ENCODE measurements around the gene PDLIM4. TPM values are rescaled to one million over a fixed set of nuclear protein-coding genes. Genes with fewer than 3 reads are reported as not detected.

PDLIM4 gene
- total and polyA plus RNA-seq, 2 experiments from 2014 or later, result 25.2 to 31.8 TPM

- H3K4me3 Mint-ChIP-seq, result no peak overlapping the region
- H3K36me3 ChIP-seq (ENCODE audit: insufficient read depth), result no peaks in the 10 kb centered on the region
- no peak overlapping the region for H3K4me2 ChIP-seq
- no peaks in the 10 kb centered on the region for H4K20me1 ChIP-seq (replicated peaks; ENCODE audit: insufficient read depth)
- no peak overlapping the region for H3K4me3 ChIP-seq
- H3K27ac Mint-ChIP-seq, result no peak overlapping the region
- H2AFZ ChIP-seq, result no peak overlapping the region
- H3F3A ChIP-seq (replicated peaks; ENCODE audit: low read depth), result no peaks in the 10 kb centered on the region
- ATAC-seq (no peak), DNase-seq (ENCODE audit: low spot score) (no peak)
- no peaks in the 10 kb centered on the region for H3K4me1 ChIP-seq (ENCODE audit: insufficient read depth)
- H3K36me3 Mint-ChIP-seq (ENCODE audit: low read depth), result no peaks in the 10 kb centered on the region
- H3K9me2 ChIP-seq (ENCODE audit: insufficient read depth), result no peaks in the 10 kb centered on the region; the same call in 1 of the 2 replicates
- no peaks in the 10 kb centered on the region for H3K79me2 ChIP-seq (replicated peaks; ENCODE audit: insufficient read depth)
- TF ChIP-seq NANOG (IDR thresholded peaks at IDR 0.05; ENCODE audit: borderline replicate concordance), result no peak
- TF ChIP-seq CREB1 (CRISPR knock-in tag; IDR thresholded peaks at IDR 0.05; ENCODE audit: low read depth), result no peak
- TF ChIP-seq EZH2phosphoT487 (IDR thresholded peaks at IDR 0.05; ENCODE audit: unreplicated experiment), result no peak
- no peak for TF ChIP-seq REST (IDR thresholded peaks at IDR 0.05; ENCODE audit: unreplicated experiment)
- no peak for TF ChIP-seq EZH2 (IDR thresholded peaks at IDR 0.05; ENCODE audit: low read depth, unreplicated experiment)
- no peak for TF ChIP-seq ZNF114 (CRISPR knock-in tag; IDR thresholded peaks at IDR 0.05)
- no peak overlapping the region for H3K27ac ChIP-seq (ENCODE audit: low read depth)
- peaks cover 6% of the 10 kb centered on the region; the same call in 2 of the 3 replicates for H3K4me1 Mint-ChIP-seq
- H3K27me3 ChIP-seq (ENCODE audit: insufficient read depth), result no peaks in the 10 kb centered on the region
- no peaks in the 10 kb centered on the region for H3K9me3 Mint-ChIP-seq
- peaks cover 5% of the 10 kb centered on the region for H3K27me3 Mint-ChIP-seq (ENCODE audit: insufficient read depth, low read depth, poor library complexity)
Measured at GRCh38 chr5:132305420-132305819, 47.9 kb downstream of the PDLIM4 start.

- no peaks in the 10 kb centered on the region for H3K36me3 ChIP-seq (ENCODE audit: insufficient read depth)
- H3K4me2 ChIP-seq, result no peak overlapping the region
- no peaks in the 10 kb centered on the region for H3F3A ChIP-seq (replicated peaks; ENCODE audit: low read depth)
- H3K9me3 Mint-ChIP-seq, result no peaks in the 10 kb centered on the region
- no peak overlapping the region for H2AFZ ChIP-seq
- no peaks in the 10 kb centered on the region for H3K27me3 ChIP-seq (ENCODE audit: insufficient read depth)
- H3K79me2 ChIP-seq (replicated peaks; ENCODE audit: insufficient read depth), result no peaks in the 10 kb centered on the region
- H3K9me2 ChIP-seq (ENCODE audit: insufficient read depth), result no peaks in the 10 kb centered on the region; the same call in 1 of the 2 replicates
- peaks cover 2% of the 10 kb centered on the region for H3K27me3 Mint-ChIP-seq (ENCODE audit: insufficient read depth, low read depth, poor library complexity)
- TF ChIP-seq REST (IDR thresholded peaks at IDR 0.05; ENCODE audit: unreplicated experiment) (no peak), POLR2AphosphoS5 (IDR thresholded peaks at IDR 0.05; ENCODE audit: low read depth) (no peak), EZH2 (IDR thresholded peaks at IDR 0.05; ENCODE audit: low read depth, unreplicated experiment) (no peak), NANOG (IDR thresholded peaks at IDR 0.05; ENCODE audit: borderline replicate concordance) (no peak), JUNB (IDR thresholded peaks at IDR 0.05; ENCODE audit: unreplicated experiment) (no peak), CREB1 (CRISPR knock-in tag; IDR thresholded peaks at IDR 0.05; ENCODE audit: low read depth) (no peak)
- H3K4me1 ChIP-seq (ENCODE audit: insufficient read depth), result no peaks in the 10 kb centered on the region
- no peak overlapping the region for H3K4me3 ChIP-seq
- no peaks in the 10 kb centered on the region; the same call in 2 of the 3 replicates for H3K4me1 Mint-ChIP-seq
- ATAC-seq (no peak), DNase-seq (ENCODE audit: low spot score) (no peak)
- no peaks in the 10 kb centered on the region for H3K36me3 Mint-ChIP-seq (ENCODE audit: low read depth)
- H4K20me1 ChIP-seq (replicated peaks; ENCODE audit: insufficient read depth), result no peaks in the 10 kb centered on the region
- no peak overlapping the region for H3K27ac ChIP-seq (ENCODE audit: low read depth)
- no peak overlapping the region for H3K4me3 Mint-ChIP-seq
- H3K27ac Mint-ChIP-seq, result no peak overlapping the region
Measured at GRCh38 chr5:132308701-132309100, 51.2 kb downstream of the PDLIM4 start.

Measured in GM23338 (cell line).